ENCODE results near the gene CHRM2.

Gene CHRM2

GRCh38 chr7:137036768-137037167 lies 168.3 kb downstream of the CHRM2 start:
- no peak for DNase-seq

- no peak for DNase-seq
Measured at GRCh38 chr7:137038706-137039105, 170.3 kb downstream of the CHRM2 start.

GRCh38 chr7:137040745-137041144 lies 172.3 kb downstream of the CHRM2 start:
- no peak for DNase-seq

- no peak for DNase-seq
Measured at GRCh38 chr7:137045573-137045972, 177.1 kb downstream of the CHRM2 start.

- no peak for DNase-seq
Measured at GRCh38 chr7:137069249-137069963, 201.0 kb downstream of the CHRM2 start.

Measured in activated naive CD4-positive, alpha-beta T cell (primary cell).